Hepatocyte (in vitro differentiated cells): Measurements from ENCODE around the gene NPVF. TPM values are rescaled to one million over a fixed set of nuclear protein-coding genes. Genes with fewer than 3 reads are reported as not detected.

Source experiments
- DNase-seq: peaks from one replicate; pipeline ENCODE4 v3.0.0-alpha.2; 2016; ENCODE audit warnings: low spot score
- H2AFZ ChIP-seq: fragments of 200-600 bp; sonication (generic); 2 replicates; pipeline ENCODE4 v1.6.0; 2016; ENCODE audit warnings: antibody characterized with exemption, mild to moderate bottlenecking
- H3K27ac ChIP-seq: fragments of 200-600 bp; sonication (generic); 2 replicates; pipeline ENCODE4 v1.5.1; 2016; ENCODE audit warnings: mild to moderate bottlenecking
- H3K27me3 ChIP-seq: fragments of 200-600 bp; sonication (generic); 2 replicates; pipeline ENCODE4 v1.6.1; 2016
- H3K36me3 ChIP-seq: fragments of 200-600 bp; sonication (generic); replicated peaks from 2 replicates; pipeline ENCODE4 v1.5.1; 2016; ENCODE audit warnings: low read depth; ENCODE audit not compliant: insufficient read depth
- H3K4me1 ChIP-seq: fragments of 200-600 bp; sonication (generic); 2 replicates; pipeline ENCODE4 v1.5.1; 2016; ENCODE audit warnings: mild to moderate bottlenecking, moderate library complexity; ENCODE audit not compliant: insufficient read depth
- H3K4me2 ChIP-seq: fragments of 200-600 bp; sonication (generic); 2 replicates; pipeline ENCODE4 v1.6.0; 2016
- H3K4me3 ChIP-seq: fragments of 200-600 bp; sonication (generic); 2 replicates; pipeline ENCODE4 v1.5.1; 2016; ENCODE audit warnings: mild to moderate bottlenecking
- H3K79me2 ChIP-seq: fragments of 200-600 bp; sonication (generic); 2 replicates; pipeline ENCODE4 v1.6.0; 2017; ENCODE audit warnings: mild to moderate bottlenecking
- H3K9me2 ChIP-seq: fragments of 200-600 bp; sonication (generic); replicated peaks from 2 replicates; pipeline ENCODE4 v1.6.0; 2017; ENCODE audit warnings: mild to moderate bottlenecking; ENCODE audit not compliant: insufficient read depth
- H3K9me3 ChIP-seq: fragments of 200-600 bp; sonication (generic); 2 replicates; pipeline ENCODE4 v1.5.1; 2016; ENCODE audit warnings: low read depth, mild to moderate bottlenecking
- H4K20me1 ChIP-seq: fragments of 200-600 bp; sonication (generic); 2 replicates; pipeline ENCODE4 v1.6.0; 2016; ENCODE audit warnings: mild to moderate bottlenecking; ENCODE audit not compliant: insufficient read depth, poor library complexity, severe bottlenecking
- EZH2 ChIP-seq: fragments of 200-600 bp; sonication (generic); IDR thresholded peaks from 2 replicates; pipeline ENCODE4 v1.6.1; 2016; ENCODE audit warnings: antibody characterized with exemption, mild to moderate bottlenecking, borderline replicate concordance
- EZH2phosphoT487 ChIP-seq: fragments of 200-600 bp; sonication (generic); IDR thresholded peaks from one replicate; pipeline ENCODE4 v1.6.1; 2018; ENCODE audit warnings: antibody characterized with exemption, mild to moderate bottlenecking, low read depth, moderate library complexity; ENCODE audit not compliant: unreplicated experiment, severe bottlenecking
- WGBS: methylation state at CpG from one replicate; pipeline ENCODE4 v1.1.6; 2016; ENCODE audit warnings: low lambda C conversion rate; ENCODE audit errors: missing lambda C conversion rate; 5-methylcytosine and 5-hydroxymethylcytosine counted together
- polyA plus RNA-seq: library from polyadenylated mRNA; unstranded; fragments of >200 nt; fragmentation: Nextera tagmentation; extraction: Ambion mirVana; gene quantifications from 2 replicates; pipeline ENCODE4 v1.2.1, GENCODE V29; 2016
- total RNA-seq: library from RNA; depleted of rRNA; stranded (reverse); fragments of >200 nt; gene quantifications from 2 replicates; pipeline ENCODE4 v1.2.3, GENCODE V29; 2014
- TF ChIP-seq, protein P1 (sequence below): fragments of 200-600 bp; sonication (generic); IDR thresholded peaks from 2 replicates; pipeline ENCODE4 v1.5.1; 2016; ENCODE audit warnings: antibody characterized with exemption, mild to moderate bottlenecking; ENCODE audit not compliant: poor library complexity

The NPVF gene
- total and polyA plus RNA-seq, 2 experiments from 2014 or later, result not detected

- Histone ChIP-seq H3K4me3 (no peak overlapping the region), H2AFZ (no peak overlapping the region), H3K4me2 (no peak overlapping the region), H3K27ac (no peak overlapping the region), H3K36me3 (no peaks in the 10 kb centered on the region), H3K79me2 (no peaks in the 10 kb centered on the region), H4K20me1 (no peaks in the 10 kb centered on the region), H3K27me3 (no peaks in the 10 kb centered on the region), H3K9me2 (no peaks in the 10 kb centered on the region), H3K4me1 (no peaks in the 10 kb centered on the region), H3K9me3 (no peaks in the 10 kb centered on the region)
- DNase-seq, result peak; percentile 46
- TF ChIP-seq EZH2phosphoT487, result no peak
- TF ChIP-seq, protein P1, sequence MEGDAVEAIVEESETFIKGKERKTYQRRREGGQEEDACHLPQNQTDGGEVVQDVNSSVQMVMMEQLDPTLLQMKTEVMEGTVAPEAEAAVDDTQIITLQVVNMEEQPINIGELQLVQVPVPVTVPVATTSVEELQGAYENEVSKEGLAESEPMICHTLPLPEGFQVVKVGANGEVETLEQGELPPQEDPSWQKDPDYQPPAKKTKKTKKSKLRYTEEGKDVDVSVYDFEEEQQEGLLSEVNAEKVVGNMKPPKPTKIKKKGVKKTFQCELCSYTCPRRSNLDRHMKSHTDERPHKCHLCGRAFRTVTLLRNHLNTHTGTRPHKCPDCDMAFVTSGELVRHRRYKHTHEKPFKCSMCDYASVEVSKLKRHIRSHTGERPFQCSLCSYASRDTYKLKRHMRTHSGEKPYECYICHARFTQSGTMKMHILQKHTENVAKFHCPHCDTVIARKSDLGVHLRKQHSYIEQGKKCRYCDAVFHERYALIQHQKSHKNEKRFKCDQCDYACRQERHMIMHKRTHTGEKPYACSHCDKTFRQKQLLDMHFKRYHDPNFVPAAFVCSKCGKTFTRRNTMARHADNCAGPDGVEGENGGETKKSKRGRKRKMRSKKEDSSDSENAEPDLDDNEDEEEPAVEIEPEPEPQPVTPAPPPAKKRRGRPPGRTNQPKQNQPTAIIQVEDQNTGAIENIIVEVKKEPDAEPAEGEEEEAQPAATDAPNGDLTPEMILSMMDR, result no peak
- no peak for TF ChIP-seq EZH2
- 50% methylated on average over 5 of the region's 5 CpGs for WGBS
Observed at GRCh38 chr7:25196132-25196896, 32.0 kb downstream of the NPVF start.

DNA sequence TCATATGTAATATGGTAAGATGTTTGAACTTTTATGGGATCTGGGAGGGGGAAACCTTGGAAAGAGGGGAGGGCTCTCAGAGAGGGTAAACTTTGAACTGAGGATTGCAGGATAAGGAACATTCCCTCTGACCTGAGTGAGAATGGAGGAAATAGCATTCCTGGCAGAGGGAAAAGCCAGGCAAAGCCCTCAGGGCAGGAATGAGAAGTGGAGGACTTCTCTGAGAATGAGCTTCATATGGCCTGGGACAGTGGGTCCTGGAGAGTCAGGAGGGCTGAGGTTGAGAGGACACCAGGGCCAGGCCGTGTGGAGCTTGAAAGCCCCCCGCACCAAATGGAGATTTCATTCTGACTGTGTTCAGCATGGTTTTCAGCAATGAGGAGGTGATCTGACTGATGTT lies 34.2 kb downstream of the NPVF start:
- H3K9me3 ChIP-seq, result no peaks in the 10 kb centered on the region
- no peak overlapping the region for H2AFZ ChIP-seq
- H3K9me2 ChIP-seq, result no peaks in the 10 kb centered on the region
- H3K79me2 ChIP-seq, result no peaks in the 10 kb centered on the region
- TF ChIP-seq EZH2, result no peak
- no peak for TF ChIP-seq EZH2phosphoT487
- TF ChIP-seq, protein P1, result no peak
- no peak overlapping the region for H3K4me3 ChIP-seq
- no peak overlapping the region for H3K4me2 ChIP-seq
- no peak for DNase-seq
- H3K36me3 ChIP-seq, result no peaks in the 10 kb centered on the region
- no peak overlapping the region for H3K27ac ChIP-seq
- H3K4me1 ChIP-seq, result no peaks in the 10 kb centered on the region
- no peaks in the 10 kb centered on the region for H3K27me3 ChIP-seq
- H4K20me1 ChIP-seq, result no peaks in the 10 kb centered on the region
- WGBS, result 86% methylated on average over 2 of the region's 2 CpGs

- Histone ChIP-seq H2AFZ (no peak overlapping the region), H3K4me1 (no peaks in the 10 kb centered on the region), H3K79me2 (no peaks in the 10 kb centered on the region), H3K4me2 (no peak overlapping the region), H3K9me2 (no peaks in the 10 kb centered on the region), H4K20me1 (no peaks in the 10 kb centered on the region), H3K27me3 (no peaks in the 10 kb centered on the region), H3K9me3 (no peaks in the 10 kb centered on the region), H3K27ac (no peak overlapping the region), H3K36me3 (no peaks in the 10 kb centered on the region), H3K4me3 (no peak overlapping the region)
- 80% methylated on average over 3 of the region's 3 CpGs for WGBS
- DNase-seq, result no peak
- TF ChIP-seq EZH2phosphoT487 (no peak), EZH2 (no peak)
- TF ChIP-seq, protein P1, result no peak
Observed at GRCh38 chr7:25192043-25192442, 36.2 kb downstream of the NPVF start.
